Colon (tissue), 2 donors: Measurements from ENCODE around the gene LRSAM1.

Experiments used
- FAIRE-seq: peaks from 2 replicates; lab custom pipeline; 2012; peaks lifted over from hg19 to GRCh38; lab: Jason Lieb, UNC
- donor health status: control.
- donor health status: control.

Gene LRSAM1

GRCh38 chr9:127450830-127451607 is at the start of gene LRSAM1, which contains the start of gene RPL12:
Gene LRSAM1, plus strand, starts transcription at chr9:127451510. Its CDS starts 3,018 bp downstream, at chr9:127454528.
Gene RPL12, minus strand, starts transcription at chr9:127451406. Its CDS starts 89 bp downstream, at chr9:127451317.
- FAIRE-seq = no peak

- no peak for FAIRE-seq
These were observed 48.8 kb upstream of the LRSAM1 start for GRCh38 chr9:127402401-127403090.

DNA sequence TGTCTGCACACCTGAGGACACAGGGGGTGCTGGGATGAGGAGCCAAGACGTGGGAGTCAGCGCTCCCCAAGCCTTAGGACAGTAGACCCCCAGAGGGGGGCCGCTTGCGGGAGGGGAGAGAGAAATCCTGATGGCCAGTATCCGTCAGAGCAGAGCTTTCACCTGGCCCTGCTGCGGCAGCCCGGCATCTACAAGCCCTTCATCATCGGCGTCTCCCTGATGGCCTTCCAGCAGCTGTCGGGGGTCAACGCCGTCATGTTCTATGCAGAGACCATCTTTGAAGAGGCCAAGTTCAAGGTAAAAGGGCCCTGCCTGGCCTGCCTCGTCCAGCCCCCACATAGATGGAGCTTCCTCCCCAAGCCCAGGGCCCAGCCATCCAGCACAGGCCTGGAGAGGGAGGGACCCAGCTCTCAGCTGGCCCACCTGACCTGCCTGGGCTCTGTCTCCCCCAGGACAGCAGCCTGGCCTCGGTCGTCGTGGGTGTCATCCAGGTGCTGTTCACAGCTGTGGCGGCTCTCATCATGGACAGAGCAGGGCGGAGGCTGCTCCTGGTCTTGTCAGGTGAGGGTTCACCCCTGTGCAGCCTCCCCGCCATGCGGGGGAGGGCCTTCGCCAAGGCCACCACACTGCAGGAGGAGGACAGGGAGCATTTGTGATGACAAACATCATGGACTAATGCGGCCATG is 47.7 kb upstream of the LRSAM1 start:
- FAIRE-seq = no peak

DNA sequence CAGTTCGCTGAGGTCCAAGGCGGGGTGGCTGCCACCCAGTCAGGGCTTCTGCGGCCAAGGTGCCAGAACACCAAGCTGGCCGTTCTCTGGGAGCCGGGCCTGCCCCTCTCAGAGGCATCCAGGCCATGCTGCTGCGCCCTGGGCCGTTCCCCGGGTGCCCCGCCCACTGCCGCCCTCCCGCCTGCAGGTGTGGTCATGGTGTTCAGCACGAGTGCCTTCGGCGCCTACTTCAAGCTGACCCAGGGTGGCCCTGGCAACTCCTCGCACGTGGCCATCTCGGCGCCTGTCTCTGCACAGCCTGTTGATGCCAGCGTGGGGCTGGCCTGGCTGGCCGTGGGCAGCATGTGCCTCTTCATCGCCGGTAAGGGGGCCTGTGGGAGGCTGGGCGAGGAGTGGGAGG is 46.7 kb upstream of the LRSAM1 start:
- no peak for FAIRE-seq

GRCh38 chr9:127405344-127406125 is 45.8 kb upstream of the LRSAM1 start:
- FAIRE-seq = no peak

- no peak for FAIRE-seq
These were observed 44.4 kb upstream of the LRSAM1 start for GRCh38 chr9:127406799-127407491.

- no peak for FAIRE-seq
These were observed 43.8 kb upstream of the LRSAM1 start for GRCh38 chr9:127407492-127407843.

DNA sequence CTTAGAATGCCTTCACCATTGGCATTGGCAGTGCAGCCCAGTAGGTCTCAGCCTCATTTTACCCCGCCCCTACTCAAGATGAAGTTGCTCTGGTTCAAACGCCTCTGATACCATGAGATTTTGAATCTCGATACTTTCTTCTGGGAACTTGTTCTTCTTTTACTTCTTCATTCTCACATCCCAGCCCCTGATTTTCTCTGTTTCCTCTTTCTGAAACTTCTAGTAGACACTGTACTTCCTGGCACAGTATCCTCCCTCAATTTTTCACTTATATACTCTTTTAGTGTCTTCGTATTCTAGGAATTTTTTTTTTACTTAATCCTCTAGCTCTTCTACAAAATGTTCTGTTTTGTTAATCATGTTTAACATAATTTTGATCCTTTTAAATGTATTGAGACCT is 40.2 kb upstream of the LRSAM1 start:
- FAIRE-seq = no peak

GRCh38 chr9:127415141-127415540 is 36.2 kb upstream of the LRSAM1 start:
- no peak for FAIRE-seq

DNA sequence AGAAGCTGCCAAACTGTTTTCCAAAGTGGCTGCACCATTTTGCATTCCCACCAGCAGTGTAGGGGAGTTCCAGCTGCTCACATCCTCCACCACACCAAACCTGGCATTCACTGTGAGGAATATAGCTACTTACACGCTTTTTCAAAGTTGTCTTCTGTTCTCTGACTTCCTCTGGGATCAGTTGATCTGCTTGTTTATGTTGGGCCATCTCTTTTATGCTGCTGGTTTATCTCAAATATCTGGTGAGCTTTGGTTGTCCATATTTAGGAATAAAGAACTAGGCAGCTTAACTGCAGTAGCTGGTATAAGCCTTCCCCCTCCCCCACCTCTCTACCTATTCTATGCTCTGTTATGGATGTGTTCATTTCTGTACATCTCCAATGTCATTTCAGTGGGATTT is 35.7 kb upstream of the LRSAM1 start:
- FAIRE-seq = no peak

- no peak for FAIRE-seq
These were observed 33.9 kb upstream of the LRSAM1 start for GRCh38 chr9:127417131-127418036.

DNA sequence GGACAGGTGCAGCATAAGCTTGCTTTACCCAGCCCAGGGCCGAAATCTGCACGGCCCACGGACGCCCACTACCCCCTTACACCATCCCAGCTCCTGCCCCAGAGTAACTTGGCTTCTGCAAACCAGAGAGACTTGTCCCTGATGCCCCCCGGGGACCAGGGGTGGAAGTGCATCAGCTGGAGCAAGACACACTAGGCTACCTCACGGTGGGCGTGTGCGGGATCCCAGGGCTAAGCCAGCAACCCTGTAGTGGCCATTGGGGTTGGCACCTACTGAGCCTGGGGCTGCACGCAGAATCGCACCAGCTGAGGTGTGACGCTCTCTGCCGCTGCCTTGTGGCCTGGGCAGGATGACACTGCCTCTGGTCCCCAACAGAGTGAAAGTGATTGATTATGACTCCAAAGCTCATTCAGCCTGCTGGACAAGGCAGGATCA is 33.3 kb upstream of the LRSAM1 start:
- FAIRE-seq = no peak

DNA sequence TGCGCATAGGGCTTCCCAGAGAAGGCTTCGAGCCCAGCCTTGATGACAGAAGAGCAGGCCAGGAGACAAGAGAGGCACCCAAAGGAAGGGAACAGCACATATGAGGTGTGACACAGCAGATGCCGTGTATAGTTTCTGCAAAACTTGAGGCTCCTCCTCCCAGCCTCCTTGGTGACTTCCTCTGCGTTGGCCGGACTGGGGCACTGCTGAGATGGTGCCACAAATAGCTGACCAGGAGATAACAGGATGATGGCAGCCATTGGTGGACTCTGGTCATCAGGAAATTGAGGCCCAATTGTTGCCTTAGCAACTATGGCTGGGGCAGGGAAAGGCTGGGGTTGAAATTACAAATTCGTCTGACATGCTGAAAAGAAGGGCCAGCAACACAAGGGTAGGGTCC is 32.0 kb upstream of the LRSAM1 start:
- FAIRE-seq = no peak

DNA sequence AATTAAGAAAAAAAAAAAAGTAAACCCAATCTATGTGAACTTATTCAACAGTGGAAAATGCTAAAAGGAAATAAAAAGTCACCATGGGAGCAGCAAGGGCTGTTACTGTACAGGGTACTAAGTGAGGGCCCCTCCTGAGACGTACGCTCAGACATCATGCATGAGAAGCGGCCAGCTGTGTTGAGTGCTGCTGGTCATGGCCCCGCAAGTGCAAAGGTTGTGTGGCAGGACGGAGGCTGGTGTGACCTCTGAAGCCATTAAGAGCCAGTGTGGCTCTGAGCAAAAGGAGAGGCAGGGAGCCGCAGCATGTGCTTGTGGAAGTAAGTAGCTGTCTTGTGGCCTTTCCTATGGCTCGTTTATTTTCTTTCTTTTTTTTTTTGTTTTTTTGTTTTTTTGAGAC is 30.3 kb upstream of the LRSAM1 start:
- FAIRE-seq = no peak

DNA sequence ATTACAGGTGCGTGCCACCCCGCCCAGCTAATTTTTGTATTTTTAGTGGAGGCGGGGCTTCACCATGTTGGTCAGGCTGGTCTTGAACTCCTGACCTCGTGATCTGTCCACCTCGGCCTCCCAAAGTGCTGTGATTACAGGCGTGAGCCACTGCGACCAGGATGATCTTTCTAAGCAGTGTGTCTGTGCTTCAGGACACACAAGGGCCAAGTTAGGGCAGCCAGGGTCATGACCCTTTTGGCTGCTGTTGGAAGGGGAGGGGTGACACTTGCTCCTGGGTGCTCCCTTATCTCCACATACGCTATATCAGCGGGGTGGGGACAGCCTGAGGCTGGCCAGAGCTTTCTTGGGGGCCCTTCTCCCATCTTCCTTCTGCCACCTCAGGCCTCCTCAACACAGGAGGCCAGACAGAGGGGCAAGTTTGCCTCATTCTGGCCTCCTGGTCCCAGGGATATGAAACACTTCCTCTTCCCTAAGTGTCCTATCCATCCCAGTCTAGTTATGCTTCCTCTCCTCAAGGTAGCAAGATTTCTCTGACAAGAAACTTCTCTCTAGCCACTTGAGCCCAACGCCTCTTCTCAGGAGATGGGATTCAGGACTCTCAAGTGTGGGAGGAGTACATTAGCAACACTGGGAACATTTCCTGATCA is 29.1 kb upstream of the LRSAM1 start:
- no peak for FAIRE-seq

DNA sequence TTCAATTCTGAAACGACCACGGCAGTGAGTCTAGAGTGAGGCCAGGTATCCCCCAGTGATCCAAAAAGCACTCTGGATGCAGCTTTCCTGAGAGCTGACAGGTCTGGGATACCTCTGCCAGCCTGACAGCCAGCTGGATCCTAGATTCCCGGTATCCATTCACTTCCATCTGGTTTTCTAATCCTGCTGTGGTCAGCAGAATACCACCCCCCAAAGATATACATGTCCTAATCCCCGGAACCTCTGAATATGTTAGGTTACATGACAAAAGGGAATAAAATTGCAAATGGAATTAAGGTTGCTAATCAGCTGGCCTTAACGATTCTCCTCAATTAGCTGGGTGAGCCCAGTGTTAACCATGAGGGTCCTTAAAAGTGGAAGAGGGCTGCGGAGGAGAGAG is 28.5 kb upstream of the LRSAM1 start:
- no peak for FAIRE-seq

DNA sequence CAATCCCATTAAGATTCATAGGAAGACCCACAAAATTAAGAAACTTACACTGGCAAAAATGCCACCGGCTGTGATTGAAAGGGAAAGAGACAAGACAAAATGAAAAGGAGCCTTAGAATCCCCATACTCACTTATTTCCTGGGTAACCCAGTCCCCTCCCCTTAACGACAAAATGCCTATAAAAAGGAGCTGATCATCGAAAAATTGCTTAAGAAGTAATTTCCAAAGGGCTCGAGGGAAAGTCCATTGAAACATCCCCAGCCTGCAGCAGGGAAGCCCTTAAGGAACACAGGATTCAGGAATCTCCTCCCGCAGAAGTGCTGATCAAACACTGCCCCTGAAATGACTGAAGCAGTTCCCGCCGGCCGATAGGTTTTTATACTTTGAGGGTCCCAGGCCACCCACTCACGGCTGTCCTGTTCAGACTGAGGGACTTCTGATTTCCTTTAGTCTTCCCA is 27.8 kb upstream of the LRSAM1 start:
- no peak for FAIRE-seq

GRCh38 chr9:127423934-127424675 is 27.2 kb upstream of the LRSAM1 start, which contains the start of gene ZNF79:
Gene ZNF79, plus strand, starts transcription at chr9:127424382. Its CDS starts 406 bp downstream, at chr9:127424788.
- no peak for FAIRE-seq

GRCh38 chr9:127424676-127424999 is 26.7 kb upstream of the LRSAM1 start:
- FAIRE-seq = no peak
